CD4-positive, CD25-positive, alpha-beta regulatory T cell (primary cell): ENCODE results near the gene TMEM17. TPM values are rescaled to one million over a fixed set of nuclear protein-coding genes. Genes with fewer than 3 reads are reported as not detected.
"Not testable (repeated sequence)": the region's sequence is repeated elsewhere in the genome, so short reads cannot be mapped to it uniquely, and the experiment has no call there.

Source experiments
- ATAC-seq, 2 donors: fragments of 150-1000 bp; cut with Tn5 transposase; one replicate each; pipeline ENCODE4 v1.10.0; 2021; ENCODE audit warnings: low read depth in 2 of 2, moderate number of reproducible peaks in 2 of 2, moderate library complexity in 1 of 2
- DNase-seq, 3 donors: peaks; one replicate each; pipeline versions ENCODE4 v3.0.0 to v3.0.0-alpha.2; 2012 to 2022; ENCODE audit warnings: mixed read lengths in 1 of 3
- H3K27ac ChIP-seq: one replicate; pipeline ENCODE4 v1.7.0; 2013; ENCODE audit warnings: mild to moderate bottlenecking, low read length; ENCODE audit not compliant: insufficient read depth, poor library complexity, severe bottlenecking
- H3K27me3 ChIP-seq: one replicate; pipeline ENCODE4 v1.7.0; 2013; ENCODE audit warnings: low read length; ENCODE audit not compliant: control insufficient read depth, insufficient read depth
- H3K36me3 ChIP-seq: one replicate; pipeline ENCODE4 v1.7.0; 2013; ENCODE audit warnings: mild to moderate bottlenecking, low read length, moderate library complexity; ENCODE audit not compliant: control insufficient read depth, insufficient read depth
- H3K4me1 ChIP-seq: 2 replicates; pipeline ENCODE4 v1.7.0; 2013; ENCODE audit warnings: mild to moderate bottlenecking, low read length; ENCODE audit not compliant: insufficient read depth, control insufficient read depth, poor library complexity, severe bottlenecking
- H3K4me3 ChIP-seq: one replicate; pipeline ENCODE4 v1.7.0; 2013; ENCODE audit warnings: low read depth, mild to moderate bottlenecking, low read length, moderate library complexity
- H3K9me3 ChIP-seq, 2 experiments: 1 replicate in 1 of 2; 2 replicates in 1 of 2; pipeline ENCODE4 v1.7.0; 2013; ENCODE audit warnings: low read length in 2 of 2, mild to moderate bottlenecking in 1 of 2, moderate library complexity in 1 of 2; ENCODE audit not compliant: control insufficient read depth in 2 of 2
- H3K27ac Mint-ChIP-seq, 3 donors: one replicate each; pipeline ENCODE4 v1.8.0; 2020 to 2022; ENCODE audit warnings: mild to moderate bottlenecking in 3 of 3, mixed read lengths in 3 of 3, moderate library complexity in 2 of 3
- H3K27me3 Mint-ChIP-seq: one replicate; pipeline ENCODE4 v1.8.0; 2022; ENCODE audit warnings: mild to moderate bottlenecking, mixed read lengths
- H3K36me3 Mint-ChIP-seq: one replicate; pipeline ENCODE4 v1.8.0; 2020; ENCODE audit warnings: mixed read lengths
- H3K4me1 Mint-ChIP-seq, 4 donors: one replicate each; pipeline ENCODE4 v1.8.0; 2020 to 2022; ENCODE audit warnings: mixed read lengths in 4 of 4, mild to moderate bottlenecking in 1 of 4
- H3K4me3 Mint-ChIP-seq, 4 donors: one replicate each; pipeline ENCODE4 v1.8.0; 2020 to 2022; ENCODE audit warnings: mild to moderate bottlenecking in 4 of 4, mixed read lengths in 4 of 4, moderate library complexity in 3 of 4
- H3K9me3 Mint-ChIP-seq, 7 donors: one replicate each; pipeline ENCODE4 v1.8.0; 2020 to 2022; ENCODE audit warnings: mixed read lengths in 7 of 7, mild to moderate bottlenecking in 3 of 7, moderate library complexity in 2 of 7
- polyA plus RNA-seq, 4 donors: library from polyadenylated mRNA; unstranded; fragments of 300-500 nt; fragmentation: Illumina TruSeq; gene quantifications; one replicate each; pipeline ENCODE4 v1.2.3, GENCODE V29; 2021
- total RNA-seq: library from RNA; stranded (reverse); gene quantifications from one replicate; pipeline ENCODE4 v1.2.3, GENCODE V29; 2022

Gene TMEM17
- total and polyA plus RNA-seq, 5 donors from 2014 or later: not detected

GRCh38 chr2:62538756-62539155 lies 32.8 kb upstream of the TMEM17 start:
- Mint-ChIP-seq H3K9me3 (peaks cover 0 to 8% (median 3%) of the 10 kb centered on the region in 7 donors), H3K4me1 (no peaks in the 10 kb centered on the region), H3K27me3 (peaks cover 28% of the 10 kb centered on the region), H3K4me3 (no peak overlapping the region), H3K27ac (no peak overlapping the region), H3K36me3 (no peaks in the 10 kb centered on the region)
- DNase-seq (no peak), ATAC-seq (no peak)
- H3K36me3 ChIP-seq: no peaks in the 10 kb centered on the region
- peaks cover 0 to 5% of the 10 kb centered on the region in 2 experiments for H3K9me3 ChIP-seq
- H3K4me3 ChIP-seq: no peak overlapping the region
- no peaks in the 10 kb centered on the region for H3K4me1 ChIP-seq
- H3K27me3 ChIP-seq: no peaks in the 10 kb centered on the region
- H3K27ac ChIP-seq: no peak overlapping the region

- no peaks in the 10 kb centered on the region for H3K36me3 ChIP-seq
- peaks cover 28% of the 10 kb centered on the region for H3K27me3 Mint-ChIP-seq
- peak overlapping the region in 1 of 4 donors; percentile 34 for H3K4me3 Mint-ChIP-seq
- H3K4me3 ChIP-seq: no peak overlapping the region
- H3K9me3 Mint-ChIP-seq: peaks cover 0 to 16% (median 4%) of the 10 kb centered on the region in 7 donors
- H3K4me1 ChIP-seq: no peaks in the 10 kb centered on the region
- H3K27ac Mint-ChIP-seq: no peak overlapping the region
- H3K27ac ChIP-seq: no peak overlapping the region
- H3K4me1 Mint-ChIP-seq: no peaks in the 10 kb centered on the region
- no peaks in the 10 kb centered on the region for H3K36me3 Mint-ChIP-seq
- DNase-seq: no peak
- peaks cover 0 to 9% of the 10 kb centered on the region in 2 experiments for H3K9me3 ChIP-seq
- H3K27me3 ChIP-seq: no peaks in the 10 kb centered on the region
- ATAC-seq: no peak
Measured at GRCh38 chr2:62537814-62538213, 31.8 kb upstream of the TMEM17 start.

GRCh38 chr2:62536873-62537547 lies 31.0 kb upstream of the TMEM17 start:
- peaks cover 0 to 20% (median 4%) of the 10 kb centered on the region in 7 donors for H3K9me3 Mint-ChIP-seq
- H3K27me3 ChIP-seq: no peaks in the 10 kb centered on the region
- H3K36me3 ChIP-seq: no peaks in the 10 kb centered on the region
- H3K36me3 Mint-ChIP-seq: peaks cover 3% of the 10 kb centered on the region
- H3K27ac Mint-ChIP-seq: no peak overlapping the region
- DNase-seq (no peak), ATAC-seq (no peak)
- no peak overlapping the region for H3K27ac ChIP-seq
- H3K4me3 ChIP-seq: no peak overlapping the region
- H3K9me3 ChIP-seq: peaks cover 0 to 9% of the 10 kb centered on the region in 2 experiments
- no peaks in the 10 kb centered on the region for H3K4me1 ChIP-seq
- peaks cover 28% of the 10 kb centered on the region for H3K27me3 Mint-ChIP-seq
- H3K4me3 Mint-ChIP-seq: no peak overlapping the region
- no peaks in the 10 kb centered on the region for H3K4me1 Mint-ChIP-seq

- not testable (repeated sequence) for H3K4me3 ChIP-seq, H3K27ac ChIP-seq, DNase-seq, H3K4me3 Mint-ChIP-seq, H3K4me1 ChIP-seq, H3K4me1 Mint-ChIP-seq, H3K36me3 ChIP-seq, H3K9me3 ChIP-seq, ATAC-seq, H3K36me3 Mint-ChIP-seq, H3K27me3 ChIP-seq, H3K27ac Mint-ChIP-seq
- Mint-ChIP-seq H3K9me3 (peaks cover 0 to 20% (median 4%) of the 10 kb centered on the region in 7 donors), H3K27me3 (peaks cover 18% of the 10 kb centered on the region)
Measured at GRCh38 chr2:62535521-62535920, 29.5 kb upstream of the TMEM17 start.

- Histone ChIP-seq H3K36me3 (no peaks in the 10 kb centered on the region), H3K27ac (no peak overlapping the region), H3K27me3 (no peaks in the 10 kb centered on the region), H3K4me3 (no peak overlapping the region), H3K9me3 (peaks cover 0 to 9% of the 10 kb centered on the region in 2 experiments), H3K4me1 (no peaks in the 10 kb centered on the region)
- ATAC-seq (no peak), DNase-seq (no peak)
- peaks cover 0 to 20% (median 4%) of the 10 kb centered on the region in 7 donors for H3K9me3 Mint-ChIP-seq
- peaks cover 3% of the 10 kb centered on the region for H3K36me3 Mint-ChIP-seq
- H3K27ac Mint-ChIP-seq: no peak overlapping the region
- no peaks in the 10 kb centered on the region for H3K4me1 Mint-ChIP-seq
- no peak overlapping the region for H3K4me3 Mint-ChIP-seq
- peaks cover 18% of the 10 kb centered on the region for H3K27me3 Mint-ChIP-seq
Measured at GRCh38 chr2:62531594-62531993, 25.6 kb upstream of the TMEM17 start.

GRCh38 chr2:62529758-62530157 lies 23.8 kb upstream of the TMEM17 start:
- Mint-ChIP-seq H3K4me1 (no peaks in the 10 kb centered on the region), H3K27me3 (peaks cover 13% of the 10 kb centered on the region), H3K36me3 (peaks cover 3% of the 10 kb centered on the region), H3K4me3 (no peak overlapping the region), H3K27ac (no peak overlapping the region), H3K9me3 (peaks cover 0 to 16% (median 2%) of the 10 kb centered on the region in 7 donors)
- Histone ChIP-seq H3K36me3 (no peaks in the 10 kb centered on the region), H3K4me3 (no peak overlapping the region), H3K4me1 (no peaks in the 10 kb centered on the region), H3K27me3 (peaks cover 5% of the 10 kb centered on the region), H3K27ac (no peak overlapping the region), H3K9me3 (peaks cover 0 to 7% of the 10 kb centered on the region in 2 experiments)
- ATAC-seq (no peak), DNase-seq (no peak)

- peaks cover 3% of the 10 kb centered on the region for H3K36me3 Mint-ChIP-seq
- H3K27me3 Mint-ChIP-seq: peaks cover 26% of the 10 kb centered on the region
- Histone ChIP-seq H3K27ac (no peak overlapping the region), H3K4me1 (no peaks in the 10 kb centered on the region), H3K27me3 (peaks cover 8% of the 10 kb centered on the region), H3K4me3 (no peak overlapping the region), H3K36me3 (no peaks in the 10 kb centered on the region), H3K9me3 (no peaks in the 10 kb centered on the region)
- H3K4me1 Mint-ChIP-seq: peaks cover 0 to 6% (median 0%) of the 10 kb centered on the region in 4 donors
- H3K4me3 Mint-ChIP-seq: no peak overlapping the region
- ATAC-seq: no peak
- no peak overlapping the region for H3K27ac Mint-ChIP-seq
- peaks cover 0 to 4% (median 3%) of the 10 kb centered on the region in 7 donors for H3K9me3 Mint-ChIP-seq
- DNase-seq: no peak
Measured at GRCh38 chr2:62527478-62528210, 21.6 kb upstream of the TMEM17 start.
